ENCODE data around the gene RAPGEF4.
A peak's percentile ranks its signal among the peaks of the same experiment; 100 is the strongest.

RAPGEF4 gene

DNA sequence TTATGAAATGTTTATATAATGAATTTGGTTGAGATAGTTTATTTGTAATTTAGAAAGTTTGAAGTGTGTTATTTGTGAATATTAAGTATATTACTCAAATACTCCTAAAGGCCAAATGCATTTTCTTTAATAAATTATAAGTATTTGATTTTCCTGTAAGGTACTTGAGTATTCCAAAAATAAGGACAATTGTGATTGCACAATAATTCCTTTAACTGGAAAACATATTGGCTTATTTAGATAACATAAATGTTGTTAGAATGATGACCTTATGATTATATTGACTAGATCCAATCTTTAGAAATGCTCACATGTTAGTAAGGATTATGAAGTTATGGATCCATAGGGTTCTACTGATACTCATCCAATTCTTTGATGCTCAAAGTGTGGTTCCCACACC is 214.9 kb downstream of the RAPGEF4 start (continued):
- TF ChIP-seq, protein P1, sequence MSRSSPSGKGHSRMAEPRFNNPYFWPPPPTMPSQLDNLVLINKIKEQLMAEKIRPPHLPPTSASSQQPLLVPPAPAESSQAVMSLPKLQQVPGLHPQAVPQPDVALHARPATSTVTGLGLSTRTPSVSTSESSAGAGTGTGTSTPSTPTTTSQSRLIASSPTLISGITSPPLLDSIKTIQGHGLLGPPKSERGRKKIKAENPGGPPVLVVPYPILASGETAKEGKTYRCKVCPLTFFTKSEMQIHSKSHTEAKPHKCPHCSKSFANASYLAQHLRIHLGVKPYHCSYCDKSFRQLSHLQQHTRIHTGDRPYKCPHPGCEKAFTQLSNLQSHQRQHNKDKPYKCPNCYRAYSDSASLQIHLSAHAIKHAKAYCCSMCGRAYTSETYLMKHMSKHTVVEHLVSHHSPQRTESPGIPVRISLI (tag by site-specific recombination; IDR thresholded peaks at IDR 0.05): no peak
- TF ChIP-seq SP3 (tag by site-specific recombination; IDR thresholded peaks at IDR 0.05) (no peak), ZNF239 (tag by site-specific recombination; IDR thresholded peaks at IDR 0.05) (no peak)

DNA sequence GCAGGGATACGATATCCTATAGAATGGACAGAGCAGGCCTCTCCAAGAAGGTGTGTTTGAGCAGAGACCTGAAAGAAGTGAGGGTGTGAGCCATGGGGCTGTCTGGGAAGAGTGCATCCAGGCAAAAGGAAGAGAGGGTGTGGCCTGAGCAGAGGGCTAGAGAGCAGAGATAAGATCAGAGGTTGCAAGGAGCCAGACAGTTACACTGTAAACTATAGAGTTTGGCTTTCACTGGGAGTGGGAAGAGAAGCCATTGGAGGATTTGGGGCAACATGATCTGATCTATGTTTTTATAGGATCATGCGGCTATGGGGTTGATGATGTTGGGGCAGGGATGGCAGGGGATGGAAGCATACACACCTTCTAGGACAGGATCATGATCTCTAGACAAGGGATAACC is 215.9 kb downstream of the RAPGEF4 start:
- Histone ChIP-seq H3K36me3 (ENCODE audit: control insufficient read depth in 2 of 2, insufficient read depth in 1 of 2, low read length in 2 of 2) (no peaks in the 10 kb centered on the region), H3K9me3 (ENCODE audit: control insufficient read depth, insufficient read depth, low read depth, low read length) (no peaks in the 10 kb centered on the region), H3K4me1 (ENCODE audit: control insufficient read depth, insufficient read depth, low read length) (no peaks in the 10 kb centered on the region), H3K27ac (ENCODE audit: extremely low read depth, low read depth, low read length) (no peak overlapping the region), H3K4me3 (ENCODE audit: low read depth, low read length) (no peak overlapping the region)
- CTCF ChIA-PET: no interaction called here
- peak; percentile 65 for TF ChIP-seq TRIM28 (IDR thresholded peaks at IDR 0.05; ENCODE audit: borderline replicate concordance, low read length)
- TF ChIP-seq, protein P2, sequence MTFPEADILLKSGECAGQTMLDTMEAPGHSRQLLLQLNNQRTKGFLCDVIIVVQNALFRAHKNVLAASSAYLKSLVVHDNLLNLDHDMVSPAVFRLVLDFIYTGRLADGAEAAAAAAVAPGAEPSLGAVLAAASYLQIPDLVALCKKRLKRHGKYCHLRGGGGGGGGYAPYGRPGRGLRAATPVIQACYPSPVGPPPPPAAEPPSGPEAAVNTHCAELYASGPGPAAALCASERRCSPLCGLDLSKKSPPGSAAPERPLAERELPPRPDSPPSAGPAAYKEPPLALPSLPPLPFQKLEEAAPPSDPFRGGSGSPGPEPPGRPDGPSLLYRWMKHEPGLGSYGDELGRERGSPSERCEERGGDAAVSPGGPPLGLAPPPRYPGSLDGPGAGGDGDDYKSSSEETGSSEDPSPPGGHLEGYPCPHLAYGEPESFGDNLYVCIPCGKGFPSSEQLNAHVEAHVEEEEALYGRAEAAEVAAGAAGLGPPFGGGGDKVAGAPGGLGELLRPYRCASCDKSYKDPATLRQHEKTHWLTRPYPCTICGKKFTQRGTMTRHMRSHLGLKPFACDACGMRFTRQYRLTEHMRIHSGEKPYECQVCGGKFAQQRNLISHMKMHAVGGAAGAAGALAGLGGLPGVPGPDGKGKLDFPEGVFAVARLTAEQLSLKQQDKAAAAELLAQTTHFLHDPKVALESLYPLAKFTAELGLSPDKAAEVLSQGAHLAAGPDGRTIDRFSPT (tag by site-specific recombination; IDR thresholded peaks at IDR 0.05): no peak
- POLR2A ChIA-PET: no interaction called here

DNA sequence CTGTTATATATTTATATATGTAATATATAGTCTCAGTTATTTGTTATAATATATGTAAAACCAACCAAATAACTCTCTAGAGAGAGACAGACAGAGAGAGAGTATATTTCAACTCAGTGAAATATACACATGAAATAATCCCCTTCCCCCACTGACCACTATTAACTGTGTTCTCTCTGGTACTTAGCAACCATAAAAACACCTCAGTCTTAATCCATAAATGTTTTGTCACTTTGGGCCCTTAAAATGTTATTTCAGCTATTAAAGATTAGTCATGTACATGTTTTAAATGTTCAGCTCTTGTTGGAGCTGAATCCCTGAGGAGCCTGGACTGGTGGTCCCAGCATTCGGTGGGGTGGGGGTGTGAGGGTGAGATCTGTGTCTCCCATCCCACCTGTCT is 217.8 kb downstream of the RAPGEF4 start:
- H3K4me1 ChIP-seq (ENCODE audit: control insufficient read depth, insufficient read depth, low read length): no peaks in the 10 kb centered on the region
- no peak overlapping the region for H3K4me3 ChIP-seq (ENCODE audit: low read depth, low read length)
- no peaks in the 10 kb centered on the region for H3K9me3 ChIP-seq (ENCODE audit: control insufficient read depth, insufficient read depth, low read depth, low read length)
- POLR2A ChIA-PET: no interaction called here
- TF ChIP-seq ZNF394 (tag by site-specific recombination; IDR thresholded peaks at IDR 0.05; ENCODE audit: borderline replicate concordance) (no peak), ZSCAN23 (tag by site-specific recombination; IDR thresholded peaks at IDR 0.05) (no peak), ZNF510 (tag by site-specific recombination; IDR thresholded peaks at IDR 0.05; ENCODE audit: insufficient replicate concordance) (no peak), ZNF549 (tag by site-specific recombination; IDR thresholded peaks at IDR 0.05) (no peak), ZNF610 (tag by site-specific recombination; IDR thresholded peaks at IDR 0.05; ENCODE audit: borderline replicate concordance) (no peak), ZNF473 (tag by site-specific recombination; IDR thresholded peaks at IDR 0.05) (no peak), MYNN (tag by site-specific recombination; IDR thresholded peaks at IDR 0.05; ENCODE audit: borderline replicate concordance) (no peak), ZNF596 (tag by site-specific recombination; IDR thresholded peaks at IDR 0.05) (no peak)
- no peaks in the 10 kb centered on the region for H3K36me3 ChIP-seq (ENCODE audit: control insufficient read depth in 2 of 2, insufficient read depth in 1 of 2, low read length in 2 of 2)
- no peak overlapping the region for H3K27ac ChIP-seq (ENCODE audit: extremely low read depth, low read depth, low read length)
- CTCF ChIA-PET: interaction anchor here (2.5 kb wide), 1 partner anchor 21 kb away, joined by 9 read pairs; no protein-coding TSS in a partner anchor

DNA sequence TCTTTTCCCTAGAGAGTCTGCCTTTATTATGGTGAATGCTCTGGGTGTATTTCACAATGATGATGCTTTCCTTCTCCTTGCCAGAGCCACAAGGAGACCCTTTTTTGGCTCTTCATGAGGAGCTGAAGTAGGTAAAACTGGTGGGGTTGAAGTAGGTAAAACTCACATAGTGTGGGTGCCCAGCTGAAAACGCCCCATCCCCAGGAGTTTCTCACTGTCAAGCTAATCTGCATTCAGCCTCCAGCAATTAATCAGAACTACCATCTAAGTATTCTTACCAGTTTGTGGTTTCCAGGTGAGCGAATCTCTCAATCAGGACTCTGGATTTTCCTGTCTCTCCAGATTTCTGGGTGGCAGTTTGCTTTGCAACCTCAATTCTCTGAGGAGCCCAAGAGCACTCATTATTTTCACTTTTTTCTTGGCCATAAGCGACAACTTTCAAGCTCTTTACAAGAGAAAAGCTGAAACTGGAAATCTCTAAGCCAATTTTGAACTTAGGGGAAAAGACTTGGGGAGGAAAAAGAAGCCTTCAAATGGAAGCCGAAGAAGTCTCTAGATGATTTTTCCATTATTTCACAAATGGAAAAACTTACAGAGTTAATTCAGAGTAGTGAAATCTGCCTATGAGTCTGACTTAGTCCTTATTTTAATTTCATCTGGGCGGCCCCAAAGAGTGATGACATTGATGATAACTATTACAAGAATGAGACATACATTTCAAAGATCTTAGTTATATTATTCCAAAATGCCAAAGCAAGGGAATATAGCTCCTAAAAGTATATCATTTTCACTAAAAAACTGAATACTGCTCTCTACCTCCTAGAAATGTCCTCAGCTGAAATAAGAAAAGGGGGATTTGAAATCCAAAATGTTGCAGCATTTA is 218.6 kb downstream of the RAPGEF4 start:
- ChIA-PET CTCF (interaction anchor here (2.5 kb wide), 1 partner anchor 22 kb away, joined by 9 read pairs; no protein-coding TSS in a partner anchor), POLR2A (no interaction called here)
- no peaks in the 10 kb centered on the region for H3K9me3 ChIP-seq (ENCODE audit: control insufficient read depth, insufficient read depth, low read depth, low read length)
- H3K4me1 ChIP-seq (ENCODE audit: control insufficient read depth, insufficient read depth, low read length): no peaks in the 10 kb centered on the region
- H3K4me3 ChIP-seq (ENCODE audit: low read depth, low read length): no peak overlapping the region
- H3K36me3 ChIP-seq (ENCODE audit: control insufficient read depth in 2 of 2, insufficient read depth in 1 of 2, low read length in 2 of 2): no peaks in the 10 kb centered on the region
- no peak overlapping the region for H3K27ac ChIP-seq (ENCODE audit: extremely low read depth, low read depth, low read length)
- TF ChIP-seq ZNF549 (tag by site-specific recombination; IDR thresholded peaks at IDR 0.05) (no peak), ZNF670 (tag by site-specific recombination; IDR thresholded peaks at IDR 0.05; ENCODE audit: low read depth) (no peak), ZNF292 (tag by site-specific recombination; IDR thresholded peaks at IDR 0.05; ENCODE audit: borderline replicate concordance, low read depth) (no peak), ZNF837 (tag by site-specific recombination; IDR thresholded peaks at IDR 0.05) (no peak), ZNF239 (tag by site-specific recombination; IDR thresholded peaks at IDR 0.05) (no peak), KLF16 (tag by site-specific recombination; IDR thresholded peaks at IDR 0.05) (no peak)
- TF ChIP-seq, protein P3, sequence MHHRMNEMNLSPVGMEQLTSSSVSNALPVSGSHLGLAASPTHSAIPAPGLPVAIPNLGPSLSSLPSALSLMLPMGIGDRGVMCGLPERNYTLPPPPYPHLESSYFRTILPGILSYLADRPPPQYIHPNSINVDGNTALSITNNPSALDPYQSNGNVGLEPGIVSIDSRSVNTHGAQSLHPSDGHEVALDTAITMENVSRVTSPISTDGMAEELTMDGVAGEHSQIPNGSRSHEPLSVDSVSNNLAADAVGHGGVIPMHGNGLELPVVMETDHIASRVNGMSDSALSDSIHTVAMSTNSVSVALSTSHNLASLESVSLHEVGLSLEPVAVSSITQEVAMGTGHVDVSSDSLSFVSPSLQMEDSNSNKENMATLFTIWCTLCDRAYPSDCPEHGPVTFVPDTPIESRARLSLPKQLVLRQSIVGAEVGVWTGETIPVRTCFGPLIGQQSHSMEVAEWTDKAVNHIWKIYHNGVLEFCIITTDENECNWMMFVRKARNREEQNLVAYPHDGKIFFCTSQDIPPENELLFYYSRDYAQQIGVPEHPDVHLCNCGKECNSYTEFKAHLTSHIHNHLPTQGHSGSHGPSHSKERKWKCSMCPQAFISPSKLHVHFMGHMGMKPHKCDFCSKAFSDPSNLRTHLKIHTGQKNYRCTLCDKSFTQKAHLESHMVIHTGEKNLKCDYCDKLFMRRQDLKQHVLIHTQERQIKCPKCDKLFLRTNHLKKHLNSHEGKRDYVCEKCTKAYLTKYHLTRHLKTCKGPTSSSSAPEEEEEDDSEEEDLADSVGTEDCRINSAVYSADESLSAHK (tag by site-specific recombination; IDR thresholded peaks at IDR 0.05): no peak
- TF ChIP-seq, protein P4, sequence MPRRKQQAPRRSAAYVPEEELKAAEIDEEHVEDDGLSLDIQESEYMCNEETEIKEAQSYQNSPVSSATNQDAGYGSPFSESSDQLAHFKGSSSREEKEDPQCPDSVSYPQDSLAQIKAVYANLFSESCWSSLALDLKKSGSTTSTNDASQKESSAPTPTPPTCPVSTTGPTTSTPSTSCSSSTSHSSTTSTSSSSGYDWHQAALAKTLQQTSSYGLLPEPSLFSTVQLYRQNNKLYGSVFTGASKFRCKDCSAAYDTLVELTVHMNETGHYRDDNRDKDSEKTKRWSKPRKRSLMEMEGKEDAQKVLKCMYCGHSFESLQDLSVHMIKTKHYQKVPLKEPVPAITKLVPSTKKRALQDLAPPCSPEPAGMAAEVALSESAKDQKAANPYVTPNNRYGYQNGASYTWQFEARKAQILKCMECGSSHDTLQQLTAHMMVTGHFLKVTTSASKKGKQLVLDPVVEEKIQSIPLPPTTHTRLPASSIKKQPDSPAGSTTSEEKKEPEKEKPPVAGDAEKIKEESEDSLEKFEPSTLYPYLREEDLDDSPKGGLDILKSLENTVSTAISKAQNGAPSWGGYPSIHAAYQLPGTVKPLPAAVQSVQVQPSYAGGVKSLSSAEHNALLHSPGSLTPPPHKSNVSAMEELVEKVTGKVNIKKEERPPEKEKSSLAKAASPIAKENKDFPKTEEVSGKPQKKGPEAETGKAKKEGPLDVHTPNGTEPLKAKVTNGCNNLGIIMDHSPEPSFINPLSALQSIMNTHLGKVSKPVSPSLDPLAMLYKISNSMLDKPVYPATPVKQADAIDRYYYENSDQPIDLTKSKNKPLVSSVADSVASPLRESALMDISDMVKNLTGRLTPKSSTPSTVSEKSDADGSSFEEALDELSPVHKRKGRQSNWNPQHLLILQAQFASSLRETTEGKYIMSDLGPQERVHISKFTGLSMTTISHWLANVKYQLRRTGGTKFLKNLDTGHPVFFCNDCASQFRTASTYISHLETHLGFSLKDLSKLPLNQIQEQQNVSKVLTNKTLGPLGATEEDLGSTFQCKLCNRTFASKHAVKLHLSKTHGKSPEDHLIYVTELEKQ (tag by site-specific recombination; IDR thresholded peaks at IDR 0.05; ENCODE audit: borderline replicate concordance): no peak
